Progenitor cell of endocrine pancreas (in vitro differentiated cells): ENCODE results near the gene DNAAF9. TPM values are rescaled to one million over a fixed set of nuclear protein-coding genes. Genes with fewer than 3 reads are reported as not detected.

Source experiments
- DNase-seq: peaks from one replicate; pipeline ENCODE4 v3.0.0; 2021; ENCODE audit warnings: low spot score; ENCODE audit not compliant: unreplicated experiment
- H3K27ac Mint-ChIP-seq: 2 replicates; pipeline ENCODE4 v1.8.0; 2021; ENCODE audit warnings: mild to moderate bottlenecking, moderate library complexity, mixed read lengths
- H3K27me3 Mint-ChIP-seq: 2 replicates; pipeline ENCODE4 v1.8.0; 2021; ENCODE audit warnings: mixed read lengths
- H3K36me3 Mint-ChIP-seq: 2 replicates; pipeline ENCODE4 v1.8.0; 2022; ENCODE audit warnings: mixed read lengths; ENCODE audit not compliant: insufficient read depth
- H3K4me1 Mint-ChIP-seq: 2 replicates; pipeline ENCODE4 v1.8.0; 2021; ENCODE audit warnings: low read depth, mixed read lengths
- H3K4me3 Mint-ChIP-seq: 2 replicates; pipeline ENCODE4 v1.8.0; 2021; ENCODE audit warnings: low read depth, mild to moderate bottlenecking, moderate library complexity, mixed read lengths
- H3K9me3 Mint-ChIP-seq: 2 replicates; pipeline ENCODE4 v1.8.0; 2021; ENCODE audit warnings: low read depth, mixed read lengths
- total RNA-seq: library from RNA; stranded (reverse); gene quantifications from 2 replicates; pipeline ENCODE4 v1.2.1, GENCODE V29; 2021
- TF ChIP-seq, protein P1 (sequence below): fragments of 200-600 bp; sonication (generic); IDR thresholded peaks from one replicate; pipeline ENCODE4 v1.5.0; 2021; ENCODE audit warnings: antibody characterized with exemption, mild to moderate bottlenecking; ENCODE audit not compliant: unreplicated experiment

DNAAF9 gene
- total RNA-seq, 1 donor from 2014 or later, result 29.9 TPM

DNA sequence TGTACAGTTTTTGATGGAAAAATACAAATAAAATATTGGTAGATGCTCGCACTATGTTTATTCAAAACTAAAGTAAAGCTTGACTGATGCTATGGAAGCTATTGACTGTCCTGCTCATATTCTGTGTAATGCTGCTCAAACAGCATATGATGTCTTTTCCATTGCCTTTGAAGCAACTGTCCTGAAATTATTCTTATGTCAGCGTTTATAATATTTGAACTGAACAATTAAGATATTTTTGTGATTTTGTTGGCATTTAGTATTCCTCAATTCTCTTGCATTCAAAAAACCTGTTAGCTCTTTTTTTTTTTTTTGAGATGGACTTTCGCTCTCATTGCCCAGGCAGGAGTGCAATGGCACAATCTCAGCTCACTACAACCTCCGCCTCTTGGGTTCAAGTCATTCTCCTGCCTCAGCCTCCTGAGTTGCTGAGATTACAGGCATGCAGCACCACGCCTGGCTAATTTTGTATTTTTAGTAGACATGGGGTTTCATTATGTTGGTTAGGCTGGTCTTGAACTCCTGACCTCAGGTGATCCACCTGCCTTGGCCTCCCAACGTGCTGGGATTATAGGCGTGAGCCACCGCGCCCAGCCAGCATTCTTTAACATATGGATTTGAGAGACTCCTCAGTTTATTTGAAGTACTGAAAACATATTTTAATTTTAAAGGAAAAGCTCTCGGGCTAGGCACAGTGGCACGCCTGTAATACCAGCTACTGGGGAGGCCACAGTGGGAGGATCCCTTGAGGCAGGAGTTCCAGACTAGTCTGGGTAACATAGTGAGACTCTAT is 5.3 kb upstream of the DNAAF9 start:
- Mint-ChIP-seq H3K36me3 (no peaks in the 10 kb centered on the region), H3K27ac (no peak overlapping the region), H3K4me3 (no peak overlapping the region), H3K9me3 (peaks cover 11% of the 10 kb centered on the region), H3K4me1 (peaks cover 3% of the 10 kb centered on the region), H3K27me3 (no peaks in the 10 kb centered on the region)
- TF ChIP-seq, protein P1, sequence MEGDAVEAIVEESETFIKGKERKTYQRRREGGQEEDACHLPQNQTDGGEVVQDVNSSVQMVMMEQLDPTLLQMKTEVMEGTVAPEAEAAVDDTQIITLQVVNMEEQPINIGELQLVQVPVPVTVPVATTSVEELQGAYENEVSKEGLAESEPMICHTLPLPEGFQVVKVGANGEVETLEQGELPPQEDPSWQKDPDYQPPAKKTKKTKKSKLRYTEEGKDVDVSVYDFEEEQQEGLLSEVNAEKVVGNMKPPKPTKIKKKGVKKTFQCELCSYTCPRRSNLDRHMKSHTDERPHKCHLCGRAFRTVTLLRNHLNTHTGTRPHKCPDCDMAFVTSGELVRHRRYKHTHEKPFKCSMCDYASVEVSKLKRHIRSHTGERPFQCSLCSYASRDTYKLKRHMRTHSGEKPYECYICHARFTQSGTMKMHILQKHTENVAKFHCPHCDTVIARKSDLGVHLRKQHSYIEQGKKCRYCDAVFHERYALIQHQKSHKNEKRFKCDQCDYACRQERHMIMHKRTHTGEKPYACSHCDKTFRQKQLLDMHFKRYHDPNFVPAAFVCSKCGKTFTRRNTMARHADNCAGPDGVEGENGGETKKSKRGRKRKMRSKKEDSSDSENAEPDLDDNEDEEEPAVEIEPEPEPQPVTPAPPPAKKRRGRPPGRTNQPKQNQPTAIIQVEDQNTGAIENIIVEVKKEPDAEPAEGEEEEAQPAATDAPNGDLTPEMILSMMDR, result no peak
- no peak for DNase-seq

DNA sequence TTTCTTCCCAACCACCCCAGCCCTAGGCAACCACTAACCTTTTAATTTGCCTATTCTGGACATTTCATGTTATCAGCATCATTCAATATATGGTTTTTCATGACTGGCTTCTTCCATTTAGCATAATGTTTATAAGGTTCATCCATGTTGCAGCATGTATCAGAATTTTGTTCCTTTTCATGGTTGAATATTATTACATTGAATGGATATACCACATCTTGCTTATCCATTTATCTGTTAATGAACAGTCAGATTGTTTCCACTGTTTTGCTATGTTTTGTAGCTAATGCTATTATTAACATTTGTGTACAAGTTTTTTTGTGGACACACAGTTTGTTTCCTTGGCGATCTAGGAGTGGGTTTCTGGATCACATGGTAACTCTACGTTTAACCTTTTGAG is 3.0 kb upstream of the DNAAF9 start:
- Mint-ChIP-seq H3K27me3 (no peaks in the 10 kb centered on the region), H3K36me3 (no peaks in the 10 kb centered on the region), H3K27ac (no peak overlapping the region), H3K4me3 (no peak overlapping the region), H3K4me1 (peaks cover 14% of the 10 kb centered on the region), H3K9me3 (peaks cover 7% of the 10 kb centered on the region)
- DNase-seq, result no peak
- TF ChIP-seq, protein P1, result no peak

DNA sequence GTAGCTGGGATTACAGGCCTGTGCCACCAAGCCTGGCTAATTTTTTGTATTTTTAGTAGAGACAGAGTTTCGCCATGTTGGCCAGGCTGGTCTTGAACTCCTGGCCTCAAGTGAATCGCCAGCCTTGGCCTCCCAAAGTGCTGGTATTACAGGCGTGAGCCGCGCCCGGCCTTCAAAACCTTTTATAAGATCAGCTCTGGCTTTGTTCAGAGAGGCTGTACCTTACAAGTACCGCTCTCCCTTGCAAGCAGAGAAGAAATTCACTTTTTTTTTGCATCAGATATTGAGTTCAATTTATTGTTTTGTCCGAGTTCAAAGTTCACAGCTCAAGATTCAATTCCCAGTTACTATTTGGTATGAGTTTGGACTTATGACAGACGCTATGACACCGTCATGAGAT is 1.9 kb upstream of the DNAAF9 start:
- no peaks in the 10 kb centered on the region for H3K9me3 Mint-ChIP-seq
- no peaks in the 10 kb centered on the region for H3K27me3 Mint-ChIP-seq
- H3K36me3 Mint-ChIP-seq, result no peaks in the 10 kb centered on the region
- H3K4me1 Mint-ChIP-seq, result peaks cover 22% of the 10 kb centered on the region
- H3K27ac Mint-ChIP-seq, result no peak overlapping the region
- no peak for DNase-seq
- TF ChIP-seq, protein P1, result no peak
- peak overlapping the region; percentile 92 for H3K4me3 Mint-ChIP-seq

DNA sequence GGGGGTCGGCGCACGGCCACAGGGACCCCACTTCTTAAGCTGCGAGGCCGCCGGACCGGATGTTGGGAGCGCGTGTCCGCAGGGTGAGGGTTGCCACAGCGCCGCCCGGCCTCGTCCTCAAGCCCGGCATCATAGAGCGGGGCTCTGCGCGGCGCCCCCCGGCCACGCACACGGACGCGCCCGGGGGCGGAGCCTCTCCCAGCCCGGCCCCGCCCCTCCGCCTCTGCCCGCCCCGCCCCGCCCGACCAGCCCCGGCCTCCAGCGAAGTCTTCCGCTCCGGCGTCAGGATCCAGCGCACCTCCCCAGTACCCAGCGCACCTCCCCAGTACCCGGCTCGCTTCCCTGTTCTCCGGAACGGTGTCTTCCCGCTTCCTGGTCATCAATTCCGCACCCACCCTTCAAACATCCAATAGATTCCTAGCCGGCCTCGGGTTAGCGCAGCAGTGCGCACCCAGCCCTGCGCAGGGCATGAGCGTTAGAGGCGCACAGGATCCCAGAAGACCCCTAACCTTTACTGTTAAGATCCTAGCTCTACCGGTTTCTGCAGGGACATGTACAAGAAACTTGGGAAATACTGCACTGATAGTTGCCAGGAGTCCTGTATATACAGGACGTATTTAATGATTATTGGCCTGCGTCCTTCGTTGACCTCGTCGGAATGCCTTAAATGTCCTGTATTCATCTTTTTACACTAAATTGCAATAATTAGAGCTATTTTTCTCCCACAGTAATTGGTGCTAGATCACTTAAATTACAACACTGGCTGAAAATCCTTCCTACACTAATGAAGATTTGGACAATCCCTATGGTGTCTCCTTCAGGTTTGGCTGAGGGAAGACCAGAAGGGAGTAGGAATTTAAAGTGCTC is 535 bp upstream of the DNAAF9 start:
- H3K9me3 Mint-ChIP-seq, result no peaks in the 10 kb centered on the region
- no peaks in the 10 kb centered on the region for H3K27me3 Mint-ChIP-seq
- H3K4me3 Mint-ChIP-seq, result peak overlapping the region; percentile 92

More for the DNA sequence above, 535 bp upstream of the DNAAF9 start:
- peak; percentile 42 for DNase-seq
- H3K27ac Mint-ChIP-seq, result peak overlapping the region; percentile 94
- H3K4me1 Mint-ChIP-seq, result peaks cover 22% of the 10 kb centered on the region
- TF ChIP-seq, protein P1, result no peak
- H3K36me3 Mint-ChIP-seq, result peaks cover 4% of the 10 kb centered on the region
